Heart left ventricle (tissue), 16 donors: ENCODE results near the gene HRAS. TPM values are rescaled to one million over a fixed set of nuclear protein-coding genes. Genes with fewer than 3 reads are reported as not detected.

ENCODE experiments used
- ATAC-seq, 4 donors: fragments of 200-7000 bp; cut with Tn5 transposase; one replicate each; pipeline ENCODE4 v1.9.1; 2020 to 2022; ENCODE audit warnings: moderate library complexity in 4 of 4, mild to moderate bottlenecking in 3 of 4, moderate number of reproducible peaks in 1 of 4
- DNase-seq, 5 donors: peaks; one replicate each; pipeline ENCODE4 v3.0.0-alpha.2; 2020
- H3K27ac ChIP-seq, 12 donors: fragments of 200-600 bp; sonication (generic) in 4 of 12; one replicate each; pipeline versions ENCODE4 v1.5.0 to v1.8.0; 2016 to 2022; ENCODE audit warnings: mild to moderate bottlenecking in 2 of 12
- H3K27me3 ChIP-seq, 9 donors: fragments of 200-600 bp; sonication (generic) in 2 of 9; one replicate each; pipeline versions ENCODE4 v1.5.1 to v1.8.0; 2016 to 2022; ENCODE audit warnings: mild to moderate bottlenecking in 3 of 9
- H3K36me3 ChIP-seq, 9 donors: fragments of 200-600 bp; sonication (generic) in 2 of 9; one replicate each; pipeline versions ENCODE4 v1.5.0 to v1.8.0; 2018 to 2022; ENCODE audit warnings: mild to moderate bottlenecking in 2 of 9
- H3K4me1 ChIP-seq, 12 donors: fragments of 200-600 bp; sonication (generic) in 4 of 12; one replicate each; pipeline versions ENCODE4 v1.5.0 to v1.8.0; 2016 to 2022; ENCODE audit warnings: mild to moderate bottlenecking in 3 of 12
- H3K4me3 ChIP-seq, 12 donors: fragments of 200-600 bp; sonication (generic) in 4 of 12; one replicate each; pipeline versions ENCODE4 v1.5.0 to v1.8.0; 2017 to 2022; ENCODE audit warnings: mild to moderate bottlenecking in 9 of 12, moderate library complexity in 4 of 12
- H3K9me3 ChIP-seq, 12 donors: fragments of 200-600 bp; sonication (generic) in 4 of 12; one replicate each; pipeline versions ENCODE4 v1.5.0 to v1.8.0; 2016 to 2022; ENCODE audit warnings: mild to moderate bottlenecking in 1 of 12
- CTCF ChIP-seq, 12 donors: fragments of 200-600 bp; sonication (generic) in 4 of 12; IDR thresholded peaks; one replicate each; pipeline versions ENCODE4 v1.5.0 to v1.8.0; 2018 to 2022; ENCODE audit warnings: antibody characterized with exemption in 12 of 12, mild to moderate bottlenecking in 5 of 12
- POLR2A ChIP-seq, 2 donors: fragments of 450-650 bp; IDR thresholded peaks; one replicate each; pipeline ENCODE4 v1.6.1; 2017; ENCODE audit warnings: antibody characterized with exemption in 2 of 2, mild to moderate bottlenecking in 2 of 2, moderate library complexity in 2 of 2
- WGBS, 4 donors: extraction: QIAGEN DNeasy Blood & Tissue Kit in 2 of 4; methylation state at CpG; one replicate each; pipeline versions ENCODE4 v1.1.5 to v1.1.7; 2013 to 2018; 5-methylcytosine and 5-hydroxymethylcytosine counted together
- intact Hi-C, 10 donors: fragments of 100-400 bp; cut with DNase I; formaldehyde crosslinking; loops; one replicate each; pipeline versions ENCODE4 v1.11.1 to v1.14.2; 2022
- microRNA counts, 2 donors: library from miRNA; unstranded; fragments of <30 nt; microRNA quantifications; one replicate each; lab custom pipeline; 2016
- microRNA-seq, 4 donors: library from miRNA; unstranded; fragments of <30 nt; microRNA quantifications; one replicate each; pipeline versions ENCODE4 to v1.2.0, GENCODE V29; 2017 to 2020
- polyA plus RNA-seq, 2 donors: library from polyadenylated mRNA; stranded (reverse); fragments of 200-250 nt; gene quantifications; one replicate each; pipeline ENCODE4 v1.2.3, GENCODE V29; 2013
- total RNA-seq, 9 donors: library from RNA; depleted of rRNA in 2 of 9; stranded (reverse); fragments of >200 nt in 2 of 9; fragmentation: NEBNext Ultra II Directional in 3 of 9; extraction: Animal tissue kit (Norgen Biotek cat#: 25700) in 3 of 9; gene quantifications; one replicate each; pipeline versions ENCODE4 v1.1.0 to v1.2.4, GENCODE V29; 2016 to 2023
- donor health status: ischemic (EF 13 %, LVEDD 7.1; RV severe dilation, severe dysfunction).
- donor health status: healthy with polysubstance abuse.
- donor health status: DM: no; HTN: yes; CAD: no.
- donor health status: DM: no; HTN: no; CAD: no.
- donor health status: ischemic (EF 25% LVEDD 6.9; RV normal size, moderate dysfunction).
- donor health status: ischemic (EF 25% LVEDD 5.7; RV mildly dilated, moderate dysfunction).
- donor health status: healthy.
- donor health status: DM: yes; HTN: yes; CAD: no.
- donor health status: ischemic (EF 35%, LVEDD 5.7; RV mildly dilated, moderate dysfunction).
- donor health status: nonischemic (EF 11% LVEDD 7.7; RV severe dilation, severe dysfunction).
- donor health status: DM: yes; HTN: yes; CAD: no.
- donor health status: PGD.
- donor health status: ischemic (EF 29% LVEDD 5.4; RV normal size, mild dysfunction).
- donor health status: nonischemic (EF 23%, LVEDD 6.1; RV moderate dilation, normal function).

HRAS gene
- total and polyA plus RNA-seq, 11 donors, result 44.0 to 99.3 (median 59.8) TPM

DNA sequence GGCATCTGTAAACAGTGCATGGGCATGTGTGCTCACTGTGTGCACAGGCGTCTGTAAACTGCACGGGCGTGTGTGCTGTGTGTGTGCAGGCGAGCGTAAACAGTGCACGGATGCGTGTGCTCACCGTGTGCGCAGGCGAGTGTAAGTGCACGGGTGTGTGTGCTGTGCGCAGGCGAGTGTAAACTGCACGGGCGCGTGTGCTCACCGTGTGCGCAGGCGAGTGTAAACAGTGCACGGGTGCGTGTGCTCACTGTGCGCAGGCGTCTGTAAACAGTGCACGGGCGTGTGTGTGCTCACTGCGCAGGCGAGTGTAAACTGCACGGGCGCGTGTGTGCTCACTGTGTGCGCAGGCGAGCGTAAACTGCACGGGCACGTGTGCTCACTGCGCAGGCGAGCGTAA is 50.8 kb downstream of the HRAS start:
- Histone ChIP-seq H3K9me3 (no peaks in the 10 kb centered on the region), H3K27me3 (no peaks in the 10 kb centered on the region), H3K36me3 (peaks cover 0 to 27% (median 6%) of the 10 kb centered on the region in 9 donors), H3K4me3 (no peak overlapping the region), H3K4me1 (no peaks in the 10 kb centered on the region), H3K27ac (no peak overlapping the region)
- WGBS, 4 donors, result 93 to 98% (median 96%) methylated on average over 38 of the region's 38 CpGs
- ATAC-seq (peak in 1 of 4 donors; percentile 20), DNase-seq (peak in 1 of 5 donors; percentile 13)
- intact Hi-C loops, result no loop called here
- no peak for TF ChIP-seq POLR2A (IDR thresholded peaks at IDR 0.05)
- TF ChIP-seq CTCF (IDR thresholded peaks at IDR 0.05), result no peak

MicroRNAs encoded within 50 kb of the gene (microRNA counts, 767-probe panel; counts per million panel counts)
- 71.6 to 1,525 counts per million in 2 donors for microRNA hsa-miR-210 (lab: Ali Mortazavi, UCI)

Small RNA genes lying within 50 kb of the gene (microRNA-seq; reads per million reads assigned to microRNA genes)
- 142 to 377 (median 269) reads per million in 4 donors for gene MIR210

Other genes starting within 250 kb of the HRAS start
- 10 to 100 TPM in 2 of 9 donors, 1 to 10 TPM in 7; 4.5 to 11.1 (median 6.2) TPM for gene PGGHG, start 246.4 kb downstream of the HRAS start, total RNA-seq
- 10 to 100 TPM in 1 of 2 donors, 1 to 10 TPM in 1; 9.4 to 15.7 TPM for gene PGGHG, start 246.4 kb downstream of the HRAS start, polyA plus RNA-seq
- gene IFITM5, start 236.1 kb downstream of the HRAS start, total RNA-seq, result not detected
- not detected for gene IFITM5, start 236.1 kb downstream of the HRAS start, polyA plus RNA-seq
- 100 to 1,000 TPM; 116 to 412 (median 149) TPM for gene IFITM2, start 227.8 kb downstream of the HRAS start, total RNA-seq
- gene IFITM2, start 227.8 kb downstream of the HRAS start, polyA plus RNA-seq, result 100 to 1,000 TPM; 270 to 501 TPM
- 100 to 1,000 TPM in 6 of 9 donors, 10 to 100 TPM in 3; 61.3 to 277 (median 127) TPM for gene IFITM1, start 221.5 kb downstream of the HRAS start, total RNA-seq
- 100 to 1,000 TPM; 158 to 278 TPM for gene IFITM1, start 221.5 kb downstream of the HRAS start, polyA plus RNA-seq
- 100 to 1,000 TPM; 144 to 781 (median 214) TPM for gene IFITM3, start 214.7 kb downstream of the HRAS start, total RNA-seq
- 100 to 1,000 TPM; 501 to 873 TPM for gene IFITM3, start 214.7 kb downstream of the HRAS start, polyA plus RNA-seq
- gene B4GALNT4, start 166.1 kb downstream of the HRAS start, total RNA-seq, result 1 to 10 TPM in 2 of 9 donors, under 1 TPM in 5, not detected in 2; 0.28 to 1.9 (median 0.67) TPM
- under 1 TPM; 0.68 to 0.91 TPM for gene B4GALNT4, start 166.1 kb downstream of the HRAS start, polyA plus RNA-seq
- 1 to 10 TPM in 5 of 9 donors, under 1 TPM in 4; 0.15 to 2.0 (median 1.0) TPM for gene PKP3, start 141.4 kb downstream of the HRAS start, total RNA-seq
- under 1 TPM; 0.17 to 0.34 TPM for gene PKP3, start 141.4 kb downstream of the HRAS start, polyA plus RNA-seq
- gene SIGIRR, start 120.6 kb downstream of the HRAS start, total RNA-seq, result 10 to 100 TPM; 22.6 to 65.6 (median 30.4) TPM
- gene SIGIRR, start 120.6 kb downstream of the HRAS start, polyA plus RNA-seq, result 100 to 1,000 TPM in 1 of 2 donors, 10 to 100 TPM in 1; 41.2 to 105 TPM
- gene ANO9, start 93.6 kb downstream of the HRAS start, total RNA-seq, result 1 to 10 TPM in 2 of 9 donors, under 1 TPM in 1, not detected in 6; 0.21 to 3.1 (median 2.7) TPM
- under 1 TPM; 0.07 to 0.19 TPM for gene ANO9, start 93.6 kb downstream of the HRAS start, polyA plus RNA-seq
- gene PTDSS2, start 85.3 kb downstream of the HRAS start, total RNA-seq, result 10 to 100 TPM; 20.3 to 43.0 (median 25.7) TPM
- 10 to 100 TPM; 33.1 to 36.2 TPM for gene PTDSS2, start 85.3 kb downstream of the HRAS start, polyA plus RNA-seq
- 100 to 1,000 TPM; 132 to 247 (median 158) TPM for gene RNH1, start 28.3 kb downstream of the HRAS start, total RNA-seq
- 100 to 1,000 TPM in 1 of 2 donors, 10 to 100 TPM in 1; 58.2 to 207 TPM for gene RNH1, start 28.3 kb downstream of the HRAS start, polyA plus RNA-seq
- under 1 TPM in 7 of 9 donors, not detected in 2; 0.07 to 0.35 (median 0.20) TPM for gene LRRC56, start 2.0 kb upstream of the HRAS start, total RNA-seq
- gene LRRC56, start 2.0 kb upstream of the HRAS start, polyA plus RNA-seq, result under 1 TPM; 0.19 to 0.30 TPM
- 1 to 10 TPM in 2 of 9 donors, under 1 TPM in 5, not detected in 2; 0.10 to 1.6 (median 0.36) TPM for gene LMNTD2, start 25.2 kb upstream of the HRAS start, total RNA-seq
- gene LMNTD2, start 25.2 kb upstream of the HRAS start, polyA plus RNA-seq, result under 1 TPM; 0.32 to 0.53 TPM
- gene RASSF7, start 25.4 kb upstream of the HRAS start, total RNA-seq, result 10 to 100 TPM in 1 of 9 donors, 1 to 10 TPM in 8; 1.1 to 15.5 (median 3.3) TPM
- gene RASSF7, start 25.4 kb upstream of the HRAS start, polyA plus RNA-seq, result 10 to 100 TPM in 1 of 2 donors, 1 to 10 TPM in 1; 5.7 to 12.5 TPM
- gene PHRF1, start 40.9 kb upstream of the HRAS start, total RNA-seq, result 10 to 100 TPM; 11.6 to 21.3 (median 18.3) TPM
- gene PHRF1, start 40.9 kb upstream of the HRAS start, polyA plus RNA-seq, result 10 to 100 TPM; 16.1 to 18.1 TPM
- gene IRF7, start 80.4 kb upstream of the HRAS start, total RNA-seq, result 10 to 100 TPM in 7 of 9 donors, 1 to 10 TPM in 2; 5.5 to 30.6 (median 14.9) TPM
- gene IRF7, start 80.4 kb upstream of the HRAS start, polyA plus RNA-seq, result 10 to 100 TPM in 1 of 2 donors, 1 to 10 TPM in 1; 9.5 to 21.1 TPM
- gene CDHR5, start 89.4 kb upstream of the HRAS start, total RNA-seq, result not detected
- gene CDHR5, start 89.4 kb upstream of the HRAS start, polyA plus RNA-seq, result under 1 TPM in 1 of 2 donors, not detected in 1; 0.07 TPM
- under 1 TPM in 1 of 9 donors, not detected in 8; 0.81 TPM for gene SCT, start 91.6 kb upstream of the HRAS start, total RNA-seq
- not detected for gene SCT, start 91.6 kb upstream of the HRAS start, polyA plus RNA-seq
- gene DRD4, start 101.7 kb upstream of the HRAS start, total RNA-seq, result 1 to 10 TPM in 1 of 9 donors, under 1 TPM in 5, not detected in 3; 0.20 to 1.0 (median 0.48) TPM
- under 1 TPM in 1 of 2 donors, not detected in 1; 0.07 TPM for gene DRD4, start 101.7 kb upstream of the HRAS start, polyA plus RNA-seq
- gene DEAF1, start 159.6 kb upstream of the HRAS start, total RNA-seq, result 10 to 100 TPM; 11.8 to 25.6 (median 15.1) TPM
- 10 to 100 TPM; 14.3 to 17.8 TPM for gene DEAF1, start 159.6 kb upstream of the HRAS start, polyA plus RNA-seq
- 10 to 100 TPM in 7 of 9 donors, 1 to 10 TPM in 2; 8.9 to 18.2 (median 15.0) TPM for gene TMEM80, start 160.2 kb upstream of the HRAS start, total RNA-seq
- gene TMEM80, start 160.2 kb upstream of the HRAS start, polyA plus RNA-seq, result 10 to 100 TPM in 1 of 2 donors, 1 to 10 TPM in 1; 8.0 to 14.9 TPM
- 10 to 100 TPM in 1 of 9 donors, 1 to 10 TPM in 7, under 1 TPM in 1; 0.72 to 15.5 (median 1.5) TPM for gene EPS8L2, start 170.7 kb upstream of the HRAS start, total RNA-seq
- gene EPS8L2, start 170.7 kb upstream of the HRAS start, polyA plus RNA-seq, result 1 to 10 TPM; 1.5 to 2.6 TPM
- gene TALDO1, start 211.9 kb upstream of the HRAS start, total RNA-seq, result 100 to 1,000 TPM in 5 of 9 donors, 10 to 100 TPM in 4; 80.5 to 145 (median 105) TPM
- 100 to 1,000 TPM in 1 of 2 donors, 10 to 100 TPM in 1; 66.9 to 123 TPM for gene TALDO1, start 211.9 kb upstream of the HRAS start, polyA plus RNA-seq
- gene GATD1, start 241.9 kb upstream of the HRAS start, total RNA-seq, result 10 to 100 TPM; 13.4 to 30.8 (median 21.5) TPM
- 10 to 100 TPM; 20.4 to 20.5 TPM for gene GATD1, start 241.9 kb upstream of the HRAS start, polyA plus RNA-seq